ENCODE measurements around the gene FSIP2. TPM values are rescaled to one million over a fixed set of nuclear protein-coding genes. Genes with fewer than 3 reads are reported as not detected.

The FSIP2 gene
- total and polyA plus RNA-seq, 7 donors, result 0.54 to 4.9 (median 2.1) TPM

- Histone ChIP-seq H3K9me3 (no peaks in the 10 kb centered on the region), H3K4me3 (no peak overlapping the region), H3K4me1 (no peaks in the 10 kb centered on the region), H3K36me3 (no peaks in the 10 kb centered on the region), H3K27ac (no peak overlapping the region), H3K27me3 (no peaks in the 10 kb centered on the region)
- intact Hi-C loops (cut with DNase I), result no loop called here
- no peak for DNase-seq
- WGBS, 2 donors, result 94 to 96% methylated on average over 3 of the region's 3 CpGs
- TF ChIP-seq CTCF (IDR thresholded peaks at IDR 0.05) (no peak), POLR2AphosphoS5 (IDR thresholded peaks at IDR 0.05) (no peak), POLR2A (IDR thresholded peaks at IDR 0.05) (no peak), EP300 (IDR thresholded peaks at IDR 0.05) (no peak)
Observed at GRCh38 chr2:185876234-185876633, 137.6 kb downstream of the FSIP2 start.

GRCh38 chr2:185880396-185880795 lies 141.8 kb downstream of the FSIP2 start:
- no peak for DNase-seq
- Histone ChIP-seq H3K4me3 (no peak overlapping the region), H3K36me3 (no peaks in the 10 kb centered on the region), H3K27me3 (no peaks in the 10 kb centered on the region), H3K4me1 (no peaks in the 10 kb centered on the region), H3K27ac (no peak overlapping the region), H3K9me3 (no peaks in the 10 kb centered on the region)
- intact Hi-C loops (cut with DNase I), result no loop called here
- TF ChIP-seq EP300 (IDR thresholded peaks at IDR 0.05), result no peak
- TF ChIP-seq POLR2AphosphoS5 (IDR thresholded peaks at IDR 0.05), result no peak
- TF ChIP-seq CTCF (IDR thresholded peaks at IDR 0.05), result no peak
- no peak for TF ChIP-seq POLR2A (IDR thresholded peaks at IDR 0.05)
- 91 to 94% methylated on average over 2 of the region's 2 CpGs for WGBS, 2 donors
